HCT116 (cell line): ENCODE data around the gene CSNK1E. TPM values are rescaled to one million over a fixed set of nuclear protein-coding genes. Genes with fewer than 3 reads are reported as not detected.
A peak's percentile ranks its signal among the peaks of the same experiment; 100 is the strongest.

Experiments
- ATAC-seq: fragments of 200-7000 bp; cut with Tn5 transposase; 2 replicates; pipeline ENCODE4 v1.9.1; 2020; ENCODE audit warnings: mild to moderate bottlenecking, moderate library complexity
- BruUV-seq: library from RNA; stranded (reverse); fragments of 400-500 nt; replicated peaks from 2 replicates; lab custom pipeline; 2021; lab: Mats Ljungman, UMichigan
- CTCF ChIA-PET: fragments of 300-600 bp; sonication (Branson Sonifier 250); formaldehyde crosslinking; loops from one replicate; lab custom pipeline; 2021; ENCODE audit warnings: antibody characterized with exemption; lab: Charles Lee
- POLR2A ChIA-PET: fragments of 300-600, 350-600 bp; sonication (Branson Sonifier 250); formaldehyde crosslinking; loops from one replicate; lab custom pipeline; 2021; ENCODE audit warnings: antibody characterized with exemption; lab: Charles Lee
- RAD21 ChIA-PET, 2 experiments: fragments of 300-600 bp; sonication (Branson Sonifier 250); formaldehyde crosslinking; loops; one replicate each; lab custom pipeline; 2023; ENCODE audit warnings: low total read pairs in 2 of 2; ENCODE audit not compliant: uncharacterized antibody in 2 of 2, unreplicated experiment in 2 of 2, low non-redundant PET in 1 of 2; lab: Charles Lee
- DNase-seq: peaks from one replicate; pipeline ENCODE4 v3.0.0-alpha.2; 2010; ENCODE audit warnings: low read depth, low spot score
- H2AFZ ChIP-seq: fragments of 200-600 bp; shearing (Covaris generic), sonication (generic); 2 replicates; pipeline ENCODE4 v1.6.1; 2017; ENCODE audit warnings: low read depth, mixed run types, mixed read lengths, antibody characterized with exemption, low read length; ENCODE audit not compliant: poor library complexity, severe bottlenecking
- H3K27ac ChIP-seq: 2 replicates; pipeline ENCODE4 v1.5.1; 2012; ENCODE audit warnings: low read depth, low read length
- H3K27me3 ChIP-seq: fragments of 200-600 bp; sonication (generic); 2 replicates; pipeline ENCODE4 v1.6.1; 2016; ENCODE audit warnings: mixed run types, low read length, mixed read lengths; ENCODE audit not compliant: insufficient read depth
- H3K36me3 ChIP-seq, 2 experiments: fragments of 200-500 bp in 1 of 2; fragments of 200-600 bp in 1 of 2; sonication (Bioruptor generic) in 1 of 2; sonication (generic) in 1 of 2; 2 replicates each; pipeline versions ENCODE4 v1.5.1 to v1.6.1; 2014 to 2016; ENCODE audit warnings: low read length in 2 of 2, inconsistent platforms in 1 of 2, mixed read lengths in 1 of 2, mixed run types in 1 of 2; ENCODE audit not compliant: insufficient read depth in 2 of 2, control insufficient read depth in 1 of 2
- H3K4me1 ChIP-seq, 2 experiments: fragments of 200-600 bp in 1 of 2; sonication (generic) in 1 of 2; 2 replicates each; pipeline versions ENCODE4 v1.5.1 to v1.6.1; 2012 to 2017; ENCODE audit warnings: low read length in 2 of 2, inconsistent platforms in 1 of 2, mild to moderate bottlenecking in 1 of 2, mixed read lengths in 1 of 2, mixed run types in 1 of 2, moderate library complexity in 1 of 2; ENCODE audit not compliant: insufficient read depth in 2 of 2, control insufficient read depth in 1 of 2
- H3K4me2 ChIP-seq: fragments of 200-600 bp; sonication (generic); 2 replicates; pipeline ENCODE4 v1.6.1; 2017; ENCODE audit warnings: mixed run types, low read length, mixed read lengths
- H3K4me3 ChIP-seq, 2 experiments: fragments of 200-600 bp in 1 of 2; sonication (generic) in 1 of 2; replicated peaks in 1 of 2; 2 replicates each; pipeline ENCODE4 v1.5.1; 2011 to 2016; ENCODE audit warnings: low read length in 2 of 2, control low read depth in 1 of 2, low read depth in 1 of 2, mild to moderate bottlenecking in 1 of 2, mixed read lengths in 1 of 2, mixed run types in 1 of 2
- H3K79me2 ChIP-seq: fragments of 200-600 bp; sonication (generic); 2 replicates; pipeline ENCODE4 v1.6.1; 2017; ENCODE audit warnings: mild to moderate bottlenecking, mixed run types, low read length, moderate library complexity, mixed read lengths; ENCODE audit not compliant: insufficient read depth
- H3K9ac ChIP-seq: fragments of 200-600 bp; sonication (generic); 2 replicates; pipeline ENCODE4 v1.6.1; 2016; ENCODE audit warnings: low read length, mixed read lengths
- H3K9me2 ChIP-seq: fragments of 200-600 bp; sonication (generic), shearing (Covaris generic); 2 replicates; pipeline ENCODE4 v1.6.1; 2017; ENCODE audit warnings: mixed run types, mild to moderate bottlenecking, moderate library complexity; ENCODE audit not compliant: insufficient read depth
- H3K9me3 ChIP-seq, 2 experiments: fragments of 200-500 bp in 1 of 2; fragments of 200-600 bp in 1 of 2; sonication (Bioruptor generic) in 1 of 2; sonication (generic) in 1 of 2; 2 replicates each; pipeline ENCODE4 v1.6.1; 2014 to 2017; ENCODE audit warnings: low read length in 2 of 2, mixed read lengths in 2 of 2, inconsistent platforms in 1 of 2, low read depth in 1 of 2, mild to moderate bottlenecking in 1 of 2, mixed run types in 1 of 2, moderate library complexity in 1 of 2; ENCODE audit not compliant: control insufficient read depth in 1 of 2, insufficient read depth in 1 of 2
- H4K20me1 ChIP-seq: fragments of 200-600 bp; sonication (generic), shearing (Covaris generic); 2 replicates; pipeline ENCODE4 v1.6.1; 2017; ENCODE audit warnings: mixed run types, mild to moderate bottlenecking, moderate library complexity; ENCODE audit not compliant: insufficient read depth
- CBX3 ChIP-seq: IDR thresholded peaks from 2 replicates; pipeline ENCODE4 v1.6.1; 2012; ENCODE audit warnings: low read depth
- REST ChIP-seq: IDR thresholded peaks from 2 replicates; pipeline ENCODE4 v1.6.1; 2012; ENCODE audit warnings: low read depth
- ZFX ChIP-seq: fragments of 450-650 bp; IDR thresholded peaks from 2 replicates; pipeline ENCODE4 v1.6.1; 2017
- intact Hi-C: fragments of 100-400 bp; cut with micrococcal nuclease; formaldehyde crosslinking; loops from 2 replicates; pipeline ENCODE4 v1.10.0; 2022
- total RNA-seq: library from RNA; stranded (reverse); gene quantifications from one replicate; pipeline ENCODE4 v1.2.1, GENCODE V29; 2021; ENCODE audit not compliant: unreplicated experiment

CSNK1E gene
- total RNA-seq, 1 experiment from 2014 or later: 190 TPM

GRCh38 chr22:38276166-38276565 lies 41.1 kb downstream of the CSNK1E start:
- ChIA-PET POLR2A (no interaction called here), CTCF (no interaction called here), RAD21 (no interaction called here)
- Histone ChIP-seq H3K79me2 (peaks cover 15% of the 10 kb centered on the region), H3K9me2 (no peaks in the 10 kb centered on the region), H2AFZ (no peak overlapping the region), H3K36me3 (no peaks in the 10 kb centered on the region), H3K4me2 (no peak overlapping the region), H3K9ac (no peak overlapping the region), H3K4me3 (no peak overlapping the region), H3K27ac (no peak overlapping the region), H4K20me1 (no peaks in the 10 kb centered on the region), H3K27me3 (no peaks in the 10 kb centered on the region), H3K4me1 (peaks cover 7 to 28% of the 10 kb centered on the region in 2 experiments; a peak in 3 of 4 replicates), H3K9me3 (no peaks in the 10 kb centered on the region)
- no peak for TF ChIP-seq REST
- BruUV-seq: no TSS peak
- no peak for ATAC-seq
- no peak for DNase-seq
- intact Hi-C loops: no loop called here

DNA sequence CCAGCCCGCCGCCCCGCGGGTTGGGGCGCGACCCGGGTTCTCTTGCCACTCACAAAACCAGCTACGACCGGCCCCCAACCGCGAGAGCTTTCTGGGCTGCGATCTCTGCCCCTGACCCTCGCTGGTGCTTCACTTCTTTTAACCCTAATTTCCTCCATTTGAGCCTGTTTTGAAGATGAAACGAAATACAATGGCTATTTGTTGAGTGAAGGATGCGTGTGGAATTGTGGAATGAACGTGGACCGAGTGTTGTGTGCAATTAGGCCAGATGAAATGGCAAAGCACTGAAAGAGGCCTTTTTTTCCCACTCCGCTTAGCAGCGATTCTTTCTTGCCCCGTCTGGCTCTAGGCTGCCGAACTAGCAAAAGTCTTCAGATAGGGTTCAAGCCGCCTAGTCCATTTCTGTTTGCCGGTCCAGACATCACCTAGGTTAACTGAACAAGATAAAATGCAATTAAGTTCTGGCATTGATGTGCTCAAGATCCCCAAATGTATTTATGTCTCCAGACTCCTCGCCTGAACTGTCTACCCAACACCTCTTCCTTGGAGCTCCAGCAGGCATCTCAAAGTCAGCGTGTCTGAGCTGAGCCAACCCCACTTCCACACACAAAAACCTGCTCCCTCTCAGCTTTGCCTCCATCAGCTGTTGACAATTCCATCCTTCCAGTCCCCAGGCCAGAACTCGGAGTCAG lies 44.0 kb downstream of the CSNK1E start:
- Histone ChIP-seq H3K4me1 (peaks cover 20 to 34% of the 10 kb centered on the region in 2 experiments; a peak in 3 of 4 replicates), H3K4me3 (peak overlapping the region; percentile 54 to 96), H3K9ac (peak overlapping the region; percentile 92), H3K27ac (peak overlapping the region; percentile 77; the same call in 1 of the 2 replicates), H2AFZ (peak overlapping the region; percentile 96), H3K27me3 (no peaks in the 10 kb centered on the region), H3K9me3 (no peaks in the 10 kb centered on the region), H4K20me1 (no peaks in the 10 kb centered on the region), H3K36me3 (no peaks in the 10 kb centered on the region), H3K4me2 (peak overlapping the region; percentile 85), H3K9me2 (no peaks in the 10 kb centered on the region), H3K79me2 (peaks cover 44% of the 10 kb centered on the region)
- ATAC-seq: peak; percentile 7; the same call in 1 of the 2 replicates
- BruUV-seq: no TSS peak
- ChIA-PET CTCF (interaction anchor here (1.5 kb wide), 1 partner anchor 11 kb away, joined by 3 read pairs; no protein-coding TSS in a partner anchor), POLR2A (no interaction called here), RAD21 (no interaction called here)
- no peak for DNase-seq
- TF ChIP-seq CBX3 (no peak), ZFX (no peak)
- intact Hi-C loops: no loop called here
